CD1c-positive myeloid dendritic cell (primary cell): ENCODE measurements around the gene ARHGAP9.
"Not testable (repeated sequence)": the region's sequence is repeated elsewhere in the genome, so short reads cannot be mapped to it uniquely, and the experiment has no call there.

Experiments used
- DNase-seq: peaks from one replicate; pipeline ENCODE4 v3.0.0-alpha.2; 2016; ENCODE audit errors: extremely low spot score

The ARHGAP9 gene

GRCh38 chr12:57517718-57518117, 38.1 kb upstream of the ARHGAP9 start:
- not testable (repeated sequence) for DNase-seq

GRCh38 chr12:57517187-57517586, 37.5 kb upstream of the ARHGAP9 start:
- no peak for DNase-seq

GRCh38 chr12:57516617-57517153, 37.0 kb upstream of the ARHGAP9 start:
- DNase-seq: no peak

GRCh38 chr12:57515934-57516541, 36.4 kb upstream of the ARHGAP9 start:
- no peak for DNase-seq

- DNase-seq: no peak
Observed at GRCh38 chr12:57515408-57515933, 35.8 kb upstream of the ARHGAP9 start.

- no peak for DNase-seq
Observed at GRCh38 chr12:57514720-57515407, 35.2 kb upstream of the ARHGAP9 start.

- not testable (repeated sequence) for DNase-seq
Observed at GRCh38 chr12:57514246-57514645, 34.6 kb upstream of the ARHGAP9 start.

- not testable (repeated sequence) for DNase-seq
Observed at GRCh38 chr12:57513677-57514076, 34.0 kb upstream of the ARHGAP9 start.

- no peak for DNase-seq
Observed at GRCh38 chr12:57513266-57513665, 33.6 kb upstream of the ARHGAP9 start.

GRCh38 chr12:57512665-57513064, 33.0 kb upstream of the ARHGAP9 start:
- DNase-seq: no peak

GRCh38 chr12:57511588-57512325, 32.1 kb upstream of the ARHGAP9 start:
- no peak for DNase-seq

GRCh38 chr12:57511161-57511560, 31.5 kb upstream of the ARHGAP9 start:
- DNase-seq: no peak

- not testable (repeated sequence) for DNase-seq
Observed at GRCh38 chr12:57507796-57508195, 28.1 kb upstream of the ARHGAP9 start.

- not testable (repeated sequence) for DNase-seq
Observed at GRCh38 chr12:57506541-57506940, 26.9 kb upstream of the ARHGAP9 start.

- DNase-seq: not testable (repeated sequence)
Observed at GRCh38 chr12:57502311-57502969, 22.8 kb upstream of the ARHGAP9 start.

- DNase-seq: no peak
Observed at GRCh38 chr12:57500213-57500612, 20.5 kb upstream of the ARHGAP9 start.

- no peak for DNase-seq
Observed at GRCh38 chr12:57498571-57498970, 18.9 kb upstream of the ARHGAP9 start.

- DNase-seq: no peak
Observed at GRCh38 chr12:57498132-57498502, 18.5 kb upstream of the ARHGAP9 start.

GRCh38 chr12:57497223-57498131, 17.8 kb upstream of the ARHGAP9 start:
- DNase-seq: no peak

- DNase-seq: no peak
Observed at GRCh38 chr12:57496822-57497221, 17.2 kb upstream of the ARHGAP9 start.
